Gastroesophageal sphincter (tissue), 4 donors: ENCODE results near the gene RHBDD1. TPM values are rescaled to one million over a fixed set of nuclear protein-coding genes. Genes with fewer than 3 reads are reported as not detected.

ENCODE experiments used
- ATAC-seq: fragments of 150-250 bp; one replicate; pipeline ENCODE4 v1.9.1; 2016; ENCODE audit warnings: mild to moderate bottlenecking, moderate library complexity
- H3K27ac ChIP-seq, 4 donors: fragments of 200-600 bp; sonication (generic) in 3 of 4; 1 replicate in 3 of 4; 2 replicates in 1 of 4; pipeline ENCODE4 v1.5.1; 2016 to 2019
- H3K27me3 ChIP-seq: fragments of 200-600 bp; sonication (generic); one replicate; pipeline ENCODE4 v1.5.1; 2019
- H3K36me3 ChIP-seq, 2 donors: fragments of 200-600 bp; sonication (generic); one replicate each; pipeline ENCODE4 v1.5.1; 2019; ENCODE audit warnings: control low read depth in 1 of 2
- H3K4me1 ChIP-seq, 3 donors: fragments of 200-600 bp; sonication (generic); 1 replicate in 2 of 3; 2 replicates in 1 of 3; pipeline ENCODE4 v1.5.1; 2016 to 2019; ENCODE audit warnings: control low read depth in 2 of 3
- H3K4me3 ChIP-seq, 2 donors: fragments of 200-600 bp; sonication (generic); one replicate each; pipeline ENCODE4 v1.5.1; 2019; ENCODE audit warnings: mild to moderate bottlenecking in 1 of 2, moderate library complexity in 1 of 2
- H3K9me3 ChIP-seq, 3 donors: fragments of 200-600 bp; sonication (generic); one replicate each; pipeline ENCODE4 v1.5.1; 2017 to 2019; ENCODE audit warnings: control low read depth in 2 of 3
- EP300 ChIP-seq: sonication (generic); formaldehyde crosslinking; IDR thresholded peaks from one replicate; pipeline ENCODE4 v1.6.1; 2017; ENCODE audit warnings: antibody characterized with exemption, mild to moderate bottlenecking
- POLR2A ChIP-seq, 2 donors: fragments of 450-650 bp; IDR thresholded peaks; one replicate each; pipeline ENCODE4 v1.6.1; 2017; ENCODE audit warnings: antibody characterized with exemption in 2 of 2, mild to moderate bottlenecking in 2 of 2, moderate library complexity in 1 of 2
- POLR2AphosphoS5 ChIP-seq: sonication (generic); formaldehyde crosslinking; IDR thresholded peaks from one replicate; pipeline ENCODE4 v1.6.1; 2017; ENCODE audit warnings: antibody characterized with exemption
- WGBS, 2 donors: methylation state at CpG; one replicate each; pipeline ENCODE4 v1.1.5; 2018; ENCODE audit warnings: low coverage in 1 of 2; 5-methylcytosine and 5-hydroxymethylcytosine counted together
- total RNA-seq, 4 donors: library from RNA; depleted of rRNA; stranded (reverse); fragments of >200 nt; gene quantifications; one replicate each; pipeline ENCODE4 v1.1.0, GENCODE V29; 2016
- TF ChIP-seq, protein P1 (sequence below), 4 experiments: fragments of 200-600 bp in 2 of 4; fragments of 450-650 bp in 2 of 4; sonication (generic) in 1 of 4; IDR thresholded peaks; one replicate each; pipeline ENCODE4 v1.5.1; 2017 to 2019; ENCODE audit warnings: antibody characterized with exemption in 4 of 4, mild to moderate bottlenecking in 2 of 4, moderate library complexity in 2 of 4

RHBDD1 gene
- total RNA-seq, 4 donors from 2014 or later: 22.2 to 35.2 (median 24.7) TPM

DNA sequence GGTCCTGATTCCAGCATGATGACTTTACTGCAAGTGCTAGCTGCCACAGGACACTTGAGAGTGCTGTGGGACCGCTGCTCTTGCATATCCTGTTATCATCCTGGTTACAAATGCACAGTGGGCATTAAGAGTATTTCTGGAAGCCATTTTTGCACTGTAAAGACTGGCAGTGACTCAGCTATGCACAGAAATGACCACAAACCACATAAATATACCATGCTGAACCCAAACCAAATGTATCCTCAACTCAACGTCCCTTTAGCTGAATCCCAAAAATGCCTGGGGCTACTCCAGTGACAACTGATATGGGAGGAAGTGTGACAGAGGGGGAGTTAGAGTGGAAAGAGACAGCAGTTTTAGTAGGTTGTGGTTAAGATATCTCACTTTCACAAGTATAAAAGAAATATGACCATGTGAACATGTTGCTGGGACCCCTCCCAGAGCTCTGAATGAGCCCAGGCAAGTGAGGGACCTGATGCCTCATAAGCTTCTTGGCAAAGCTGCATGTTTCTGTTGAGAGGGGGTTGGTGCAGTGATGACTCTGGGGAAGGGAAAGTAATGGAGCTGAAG lies 37.3 kb downstream of the RHBDD1 start:
- Histone ChIP-seq H3K4me3 (no peak overlapping the region), H3K36me3 (peaks cover 0 to 30% of the 10 kb centered on the region in 2 donors), H3K27ac (no peak overlapping the region), H3K9me3 (no peaks in the 10 kb centered on the region), H3K27me3 (no peaks in the 10 kb centered on the region), H3K4me1 (no peaks in the 10 kb centered on the region)
- TF ChIP-seq POLR2A (IDR thresholded peaks at IDR 0.05) (no peak), POLR2AphosphoS5 (no peak)
- TF ChIP-seq, protein P1, sequence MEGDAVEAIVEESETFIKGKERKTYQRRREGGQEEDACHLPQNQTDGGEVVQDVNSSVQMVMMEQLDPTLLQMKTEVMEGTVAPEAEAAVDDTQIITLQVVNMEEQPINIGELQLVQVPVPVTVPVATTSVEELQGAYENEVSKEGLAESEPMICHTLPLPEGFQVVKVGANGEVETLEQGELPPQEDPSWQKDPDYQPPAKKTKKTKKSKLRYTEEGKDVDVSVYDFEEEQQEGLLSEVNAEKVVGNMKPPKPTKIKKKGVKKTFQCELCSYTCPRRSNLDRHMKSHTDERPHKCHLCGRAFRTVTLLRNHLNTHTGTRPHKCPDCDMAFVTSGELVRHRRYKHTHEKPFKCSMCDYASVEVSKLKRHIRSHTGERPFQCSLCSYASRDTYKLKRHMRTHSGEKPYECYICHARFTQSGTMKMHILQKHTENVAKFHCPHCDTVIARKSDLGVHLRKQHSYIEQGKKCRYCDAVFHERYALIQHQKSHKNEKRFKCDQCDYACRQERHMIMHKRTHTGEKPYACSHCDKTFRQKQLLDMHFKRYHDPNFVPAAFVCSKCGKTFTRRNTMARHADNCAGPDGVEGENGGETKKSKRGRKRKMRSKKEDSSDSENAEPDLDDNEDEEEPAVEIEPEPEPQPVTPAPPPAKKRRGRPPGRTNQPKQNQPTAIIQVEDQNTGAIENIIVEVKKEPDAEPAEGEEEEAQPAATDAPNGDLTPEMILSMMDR (IDR thresholded peaks at IDR 0.05): no peak
- WGBS, 2 donors: 80% methylated on average over 2 of the region's 2 CpGs; no CpG with 5 or more reads in 1 of the 2 donors
- ATAC-seq: no peak

DNA sequence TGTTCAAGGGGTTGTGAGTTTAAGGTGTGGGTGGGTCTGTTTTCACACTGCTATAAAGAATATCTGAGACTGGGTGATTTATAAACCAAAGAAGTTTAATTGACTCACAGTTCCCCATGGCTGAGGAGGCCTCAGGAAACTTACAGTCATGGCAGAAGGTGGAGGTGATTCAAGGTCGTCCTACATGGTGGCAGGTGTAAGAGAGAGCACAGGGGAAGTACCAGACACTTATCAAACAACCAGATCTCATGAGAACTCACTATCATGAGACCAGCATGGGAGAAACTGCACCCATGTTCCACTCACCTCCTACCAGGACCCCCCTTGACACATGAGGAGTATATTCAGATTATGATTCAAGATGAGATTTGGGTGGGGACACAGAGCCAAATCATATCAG lies 38.0 kb downstream of the RHBDD1 start:
- Histone ChIP-seq H3K4me1 (no peaks in the 10 kb centered on the region), H3K9me3 (no peaks in the 10 kb centered on the region), H3K27me3 (no peaks in the 10 kb centered on the region), H3K4me3 (no peak overlapping the region), H3K27ac (no peak overlapping the region), H3K36me3 (peaks cover 0 to 25% of the 10 kb centered on the region in 2 donors)
- 100% methylated on average over 1 of the region's 1 CpG; no CpG with 5 or more reads in 1 of the 2 donors for WGBS, 2 donors
- TF ChIP-seq EP300: no peak
- no peak for TF ChIP-seq POLR2A (IDR thresholded peaks at IDR 0.05)
- no peak for ATAC-seq

DNA sequence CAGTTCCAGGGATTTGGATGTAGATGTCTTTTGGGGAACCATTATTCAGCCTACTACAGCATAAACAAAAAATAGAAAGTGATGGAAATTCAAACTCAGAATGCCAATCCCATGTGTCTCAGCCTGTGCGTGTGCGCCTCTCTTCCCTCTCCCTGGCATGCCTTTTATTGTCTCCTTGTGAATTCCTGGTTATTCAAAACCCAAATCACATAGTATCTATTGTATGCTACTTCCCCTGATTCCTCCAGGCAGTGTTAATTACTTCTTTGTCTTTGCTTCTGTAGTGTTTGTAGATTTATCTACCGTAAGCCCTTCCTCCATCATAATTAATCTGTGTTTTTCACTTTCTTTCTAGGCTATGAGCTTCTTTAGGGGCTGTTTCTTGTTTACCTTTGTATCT lies 38.9 kb downstream of the RHBDD1 start:
- ATAC-seq: no peak
- TF ChIP-seq, protein P1 (IDR thresholded peaks at IDR 0.05): no peak
- Histone ChIP-seq H3K4me1 (peaks cover 0 to 8% (median 0%) of the 10 kb centered on the region in 3 donors), H3K4me3 (no peak overlapping the region), H3K27ac (no peak overlapping the region), H3K36me3 (peaks cover 0 to 15% of the 10 kb centered on the region in 2 donors), H3K9me3 (no peaks in the 10 kb centered on the region), H3K27me3 (no peaks in the 10 kb centered on the region)
- 87 to 96% methylated on average over 2 to 3 of the region's 3 CpGs for WGBS, 2 donors

DNA sequence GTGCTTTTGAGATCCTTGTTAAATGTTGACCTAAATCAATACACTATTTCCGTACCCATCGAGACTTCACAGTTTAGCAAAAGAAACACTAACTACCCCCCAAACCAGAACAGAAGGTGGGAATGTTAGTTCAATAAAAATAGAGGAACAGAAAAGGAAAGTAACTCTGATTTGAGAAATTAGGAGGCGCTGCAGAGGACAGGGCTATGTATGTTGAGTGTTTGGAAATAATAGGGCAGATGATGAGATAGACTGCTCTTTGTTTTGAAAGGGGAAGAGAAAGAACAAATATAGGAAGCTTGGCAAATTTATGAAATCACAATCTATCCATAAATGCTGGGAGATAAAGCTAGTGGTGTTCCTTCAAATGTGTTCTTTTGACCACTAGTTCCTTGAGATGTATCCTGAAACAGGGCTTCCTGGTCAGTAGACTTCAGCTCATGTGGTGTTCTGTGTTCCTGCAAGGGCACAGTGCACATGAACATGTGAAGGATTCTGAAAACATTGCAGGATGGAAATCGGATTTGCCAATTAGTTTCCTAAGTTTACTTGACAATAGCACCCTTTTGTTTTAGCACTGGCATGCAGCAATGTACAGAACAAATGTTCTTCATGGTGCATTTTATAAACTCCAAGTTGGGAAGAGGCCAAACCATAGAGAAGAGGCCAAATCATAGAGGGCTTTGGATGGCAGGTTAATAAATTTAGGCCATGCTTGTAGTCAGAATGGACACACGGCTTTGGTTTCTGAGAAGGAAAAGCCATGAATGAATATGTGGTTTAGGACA lies 39.8 kb downstream of the RHBDD1 start:
- Histone ChIP-seq H3K4me1 (peaks cover 0 to 10% (median 0%) of the 10 kb centered on the region in 3 donors), H3K9me3 (no peaks in the 10 kb centered on the region), H3K27me3 (no peaks in the 10 kb centered on the region), H3K36me3 (peaks cover 0 to 7% of the 10 kb centered on the region in 2 donors), H3K4me3 (no peak overlapping the region), H3K27ac (no peak overlapping the region)
- ATAC-seq: no peak
- TF ChIP-seq POLR2AphosphoS5: no peak
- no peak for TF ChIP-seq POLR2A (IDR thresholded peaks at IDR 0.05)
- TF ChIP-seq, protein P1 (IDR thresholded peaks at IDR 0.05): no peak
- no peak for TF ChIP-seq EP300
- 91 to 95% methylated on average over 4 of the region's 5 CpGs for WGBS, 2 donors

DNA sequence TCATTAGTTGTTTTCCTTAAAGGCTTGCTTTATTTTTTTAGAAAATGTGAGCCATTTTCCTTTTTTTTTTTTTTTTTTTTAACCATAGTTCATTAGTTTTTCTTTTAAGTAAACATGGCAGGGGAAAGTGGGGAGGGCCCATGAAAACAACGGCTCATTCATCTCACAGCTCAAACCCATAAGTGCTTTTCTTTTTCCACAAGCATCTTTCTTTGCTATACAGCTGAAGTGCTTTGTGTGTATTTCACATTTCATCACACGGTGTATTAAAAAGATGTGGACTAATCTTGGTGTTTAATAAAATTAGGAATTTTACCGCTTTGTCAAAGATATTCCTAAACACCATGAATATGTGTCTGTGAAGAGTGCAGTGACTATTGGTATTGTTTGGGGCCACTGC lies 41.6 kb downstream of the RHBDD1 start:
- H3K4me3 ChIP-seq: no peak overlapping the region
- peaks cover 0 to 10% (median 0%) of the 10 kb centered on the region in 3 donors for H3K4me1 ChIP-seq
- H3K27me3 ChIP-seq: no peaks in the 10 kb centered on the region
- ATAC-seq: no peak
- H3K27ac ChIP-seq: no peak overlapping the region
- 78 to 89% methylated on average over 3 of the region's 3 CpGs for WGBS, 2 donors
- no peak for TF ChIP-seq EP300
- no peak for TF ChIP-seq POLR2A (IDR thresholded peaks at IDR 0.05)
- TF ChIP-seq, protein P1 (IDR thresholded peaks at IDR 0.05): no peak
- TF ChIP-seq POLR2AphosphoS5: no peak
- peaks cover 0 to 1% (median 0%) of the 10 kb centered on the region in 3 donors for H3K9me3 ChIP-seq
- peaks cover 0 to 7% of the 10 kb centered on the region in 2 donors for H3K36me3 ChIP-seq
